Mesenteric fat pad (tissue), 1 donor: ENCODE data around the gene SPINK7. TPM values are rescaled to one million over a fixed set of nuclear protein-coding genes. Genes with fewer than 3 reads are reported as not detected.
"Not testable (repeated sequence)": the region's sequence is repeated elsewhere in the genome, so short reads cannot be mapped to it uniquely, and the experiment has no call there.

Source experiments
- DNase-seq: peaks from one replicate; pipeline ENCODE4 v3.0.0-alpha.2; 2020; ENCODE audit warnings: low spot score
- long read RNA-seq: library from polyadenylated mRNA; unstranded; transcript quantifications from one replicate; pipeline ENCODE4 v2.0.0, GENCODE V29; 2020
- total RNA-seq: library from RNA; stranded (reverse); fragmentation: NEBNext Ultra II Directional; extraction: Animal tissue kit (Norgen Biotek cat#: 25700); gene quantifications from one replicate; pipeline ENCODE4 v1.2.1, GENCODE V29; 2021
- donor health status: DM: yes; HTN: yes; CAD: no.

The SPINK7 gene
- total RNA-seq = not detected
- long read RNA-seq = 0 reads

DNA sequence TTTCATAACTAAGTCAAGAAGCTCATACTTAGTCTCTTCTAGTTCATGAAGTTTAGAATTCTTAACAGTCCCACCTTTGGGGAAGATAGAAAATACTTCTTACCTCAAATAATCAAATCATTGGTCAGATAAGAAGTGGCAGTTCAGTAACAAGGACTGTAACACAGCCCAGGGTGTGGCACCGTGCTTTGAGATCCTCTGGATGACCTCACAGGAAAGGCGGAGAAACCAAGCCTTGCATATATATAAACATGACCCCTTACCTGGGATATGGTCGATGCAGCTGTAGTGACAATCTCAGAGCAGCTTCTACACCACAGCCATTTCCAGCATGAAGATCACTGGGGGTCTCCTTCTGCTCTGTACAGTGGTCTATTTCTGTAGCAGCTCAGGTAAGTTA lies at the start of gene SPINK7:
Gene SPINK7 (plus strand): TSS at position 271 of the 400 bp plus-strand sequence. CDS start 61 bp downstream, at position 332.
- DNase-seq = no peak

GRCh38 chr5:148267962-148268361 lies 44.3 kb upstream of the SPINK7 start:
- DNase-seq = no peak

GRCh38 chr5:148268566-148268965 lies 43.7 kb upstream of the SPINK7 start, which contains the start of gene SPINK13:
TSS of gene SPINK13 (plus strand) at chr5:148268794. CDS start at chr5:148270073, 1,279 bp downstream.
- DNase-seq = no peak

DNA sequence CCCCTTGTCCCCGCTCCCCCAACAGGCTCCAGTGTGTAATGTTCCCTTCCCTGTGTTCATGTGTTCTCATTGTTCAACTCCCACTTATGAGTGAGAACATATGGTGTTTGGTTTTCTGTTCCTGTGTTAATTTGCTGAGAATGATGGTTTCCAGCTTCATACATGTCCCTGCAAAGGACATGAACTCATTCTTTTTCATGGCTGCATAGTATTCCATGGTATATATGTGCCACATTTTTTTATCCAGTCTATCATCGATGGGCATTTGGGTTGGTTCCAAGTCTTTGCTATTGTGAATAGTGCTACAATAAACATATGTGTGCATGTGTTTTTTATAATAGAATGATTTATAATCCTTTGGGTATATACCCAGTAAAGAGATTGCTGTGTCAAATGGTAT lies 37.1 kb upstream of the SPINK7 start:
- not testable (repeated sequence) for DNase-seq

DNA sequence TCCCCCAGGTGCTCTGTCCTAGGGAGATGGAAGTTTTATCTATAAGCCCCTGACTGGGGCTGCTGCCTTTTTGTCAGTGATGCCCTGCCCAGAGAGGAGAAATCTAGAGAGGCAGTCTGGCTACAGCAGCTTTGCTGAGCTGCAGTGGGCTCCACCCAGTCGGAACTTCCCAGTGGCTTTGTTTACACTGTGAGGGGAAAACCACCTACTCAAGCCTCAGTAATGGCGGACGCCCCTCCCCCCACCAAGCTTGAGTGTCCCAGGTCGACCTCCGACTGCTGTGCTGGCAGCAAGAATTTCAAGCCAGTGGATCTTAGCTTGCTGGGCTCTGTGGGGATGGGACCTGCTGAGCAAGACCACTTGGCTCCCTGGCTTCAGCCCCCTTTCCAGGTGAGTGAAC lies 31.3 kb upstream of the SPINK7 start:
- DNase-seq = not testable (repeated sequence)

GRCh38 chr5:148281336-148281735 lies 30.9 kb upstream of the SPINK7 start:
- DNase-seq = not testable (repeated sequence)

DNA sequence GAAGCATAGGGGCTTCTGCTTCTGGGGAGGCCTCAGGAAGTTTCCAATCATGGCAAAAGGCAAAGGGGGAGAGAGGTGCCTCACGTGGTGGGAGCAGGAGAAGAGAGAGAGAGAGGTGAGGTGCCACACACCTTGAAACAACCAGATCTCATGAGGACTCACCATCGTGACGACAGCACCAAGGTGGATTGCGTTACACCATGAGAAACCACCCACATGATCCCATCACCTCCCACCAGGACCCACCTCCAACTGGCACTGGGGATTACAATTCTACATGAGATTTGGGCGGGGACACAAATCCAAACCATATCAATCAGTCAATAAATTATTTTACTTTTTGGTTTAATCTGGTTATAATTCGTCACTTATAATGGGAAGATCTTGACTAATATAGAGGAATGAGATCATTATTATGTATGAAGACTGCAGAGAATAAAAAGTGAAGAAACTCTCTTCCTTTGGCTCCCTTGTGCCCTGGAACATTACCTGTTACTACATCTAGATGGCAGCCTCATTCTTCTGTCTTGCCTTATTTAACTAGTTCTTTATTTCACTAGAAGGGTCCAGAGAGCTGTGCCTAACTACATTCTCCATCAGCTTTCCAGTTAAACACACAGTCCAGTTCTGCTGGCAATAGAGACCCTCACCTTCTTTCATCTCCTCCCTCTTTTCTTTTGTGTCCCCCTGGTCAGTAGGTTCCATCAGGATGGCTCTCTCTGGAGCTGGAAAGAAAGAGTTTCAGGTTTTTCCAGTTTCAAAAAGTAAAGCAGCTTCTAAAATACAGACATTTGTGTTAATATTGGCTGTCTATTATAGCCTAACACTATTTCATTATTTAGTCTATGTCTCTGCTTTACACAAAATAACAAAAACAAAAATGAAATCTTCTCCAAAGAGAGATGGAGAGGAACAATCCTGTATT lies 21.7 kb upstream of the SPINK7 start:
- no peak for DNase-seq

GRCh38 chr5:148297731-148298130 lies 14.5 kb upstream of the SPINK7 start:
- DNase-seq = no peak

DNA sequence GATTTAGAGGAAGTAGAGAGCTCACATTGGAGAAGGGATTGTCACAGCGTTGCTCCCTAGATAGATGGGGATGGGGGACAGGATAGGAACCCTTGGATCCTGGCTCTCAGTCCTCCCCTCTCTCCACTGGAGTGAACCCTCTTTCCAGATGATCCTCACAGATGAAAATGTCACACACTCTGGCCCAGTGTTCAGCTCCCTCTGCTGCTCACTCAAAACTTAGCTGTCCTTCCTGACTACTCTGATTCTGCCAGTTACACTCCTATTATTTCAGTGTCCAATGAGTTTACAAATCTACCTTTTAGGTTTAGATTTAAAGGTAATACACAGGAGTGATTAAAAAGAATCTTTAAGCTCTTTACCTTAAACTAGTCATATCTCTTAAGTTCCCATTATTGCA lies 5.8 kb upstream of the SPINK7 start:
- no peak for DNase-seq

GRCh38 chr5:148309019-148309418 lies 3.2 kb upstream of the SPINK7 start:
- DNase-seq = no peak

DNA sequence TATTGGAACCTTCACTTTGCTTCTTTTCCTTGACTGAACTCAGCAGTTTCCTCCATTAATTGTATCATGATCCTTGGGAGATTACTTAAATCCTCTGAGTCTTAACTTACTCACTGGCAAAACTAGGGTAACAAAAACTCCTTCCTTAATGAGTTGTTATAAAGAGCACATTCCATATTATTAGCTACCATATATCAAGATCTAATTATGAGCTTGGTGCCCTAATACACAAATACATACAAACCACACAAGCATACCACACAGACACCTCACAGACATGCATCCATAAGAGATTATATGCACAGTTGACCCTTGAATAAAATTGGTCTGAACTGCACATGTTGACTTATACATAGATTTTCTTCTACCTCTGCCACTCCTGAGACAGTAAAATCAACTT lies 2.5 kb upstream of the SPINK7 start:
- DNase-seq = no peak

DNA sequence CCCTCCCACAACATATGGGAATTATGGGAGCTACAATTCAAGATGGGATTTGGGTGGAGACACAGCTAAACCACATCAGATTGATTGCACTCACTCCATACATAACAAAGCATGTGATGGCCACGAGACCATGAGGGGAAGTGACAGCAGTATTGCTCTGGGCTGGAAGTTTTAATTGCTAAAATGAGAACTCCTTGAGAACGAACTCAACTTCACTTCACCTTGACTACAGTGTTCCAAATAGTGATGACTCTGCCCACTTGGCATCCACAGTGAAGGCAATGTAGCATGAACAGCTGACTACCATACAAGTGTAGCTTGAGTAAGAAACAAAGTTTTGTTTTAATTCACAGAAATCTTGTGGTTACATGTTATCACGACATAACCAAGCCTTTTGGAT lies 739 bp upstream of the SPINK7 start:
- DNase-seq = no peak

- no peak for DNase-seq
These were observed 2.0 kb downstream of the SPINK7 start for GRCh38 chr5:148314187-148314586.

- no peak for DNase-seq
These were observed 2.5 kb downstream of the SPINK7 start for GRCh38 chr5:148314731-148315130.

- not testable (repeated sequence) for DNase-seq
These were observed 8.1 kb downstream of the SPINK7 start for GRCh38 chr5:148320011-148320963.

GRCh38 chr5:148333262-148333849 lies 21.1 kb downstream of the SPINK7 start:
- no peak for DNase-seq

DNA sequence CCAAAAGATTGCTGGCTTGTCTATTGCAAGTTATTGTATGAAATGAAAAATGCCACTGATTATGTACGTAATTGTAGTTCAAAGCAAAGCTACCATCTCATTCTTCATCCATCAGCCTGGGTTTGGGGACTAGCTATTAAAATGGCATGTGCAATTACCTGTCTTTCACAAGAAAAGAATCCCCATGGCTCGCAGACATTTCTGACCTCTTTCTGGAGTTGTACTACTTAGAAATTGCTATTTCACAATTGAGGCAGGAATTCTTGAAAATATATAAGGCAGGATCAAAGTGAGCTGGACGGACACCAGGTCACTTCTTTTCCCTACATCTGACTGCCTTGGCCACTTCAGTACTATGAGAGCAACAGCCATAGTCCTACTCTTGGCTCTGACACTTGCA lies 23.0 kb downstream of the SPINK7 start, which contains the start of gene SPINK9:
Gene SPINK9 (plus strand): TSS at position 301 of the 400 bp plus-strand sequence. CDS start 55 bp downstream, at position 356.
- DNase-seq = no peak

DNA sequence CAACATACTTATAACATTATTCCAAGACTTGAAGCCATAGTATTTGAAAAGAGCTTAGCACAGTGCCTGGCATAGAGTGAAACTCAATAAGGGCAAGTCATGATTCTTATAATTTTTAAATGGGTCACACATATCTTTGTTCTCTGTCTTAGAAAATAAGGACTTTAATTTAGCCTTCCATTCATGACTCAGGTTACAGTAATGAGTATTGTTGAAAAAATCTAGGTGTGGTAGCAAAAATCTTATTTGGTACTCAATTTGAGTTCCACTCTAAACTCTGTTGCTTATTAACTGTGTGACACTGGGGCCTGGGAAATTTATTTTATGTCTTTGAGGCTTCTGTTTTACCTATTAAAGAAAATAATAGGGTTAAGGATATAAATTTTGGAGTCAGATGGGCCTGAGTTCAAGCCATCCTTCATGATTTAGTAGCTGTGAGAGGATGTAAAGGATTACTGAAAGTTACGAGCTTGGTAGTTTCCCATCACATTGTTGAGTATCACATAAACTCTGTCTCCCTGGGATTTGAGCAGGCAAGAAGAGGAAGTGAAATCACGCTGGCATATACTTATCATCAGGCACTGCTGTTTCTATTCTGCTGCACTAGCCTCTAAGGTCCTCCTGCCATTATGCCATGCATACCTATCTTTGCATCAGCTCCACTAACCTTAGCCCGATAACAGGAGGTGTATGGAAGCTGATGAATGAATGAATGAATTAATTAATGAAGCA lies 24.6 kb downstream of the SPINK7 start:
- DNase-seq = no peak

GRCh38 chr5:148342371-148343045 lies 30.3 kb downstream of the SPINK7 start:
- DNase-seq = no peak

DNA sequence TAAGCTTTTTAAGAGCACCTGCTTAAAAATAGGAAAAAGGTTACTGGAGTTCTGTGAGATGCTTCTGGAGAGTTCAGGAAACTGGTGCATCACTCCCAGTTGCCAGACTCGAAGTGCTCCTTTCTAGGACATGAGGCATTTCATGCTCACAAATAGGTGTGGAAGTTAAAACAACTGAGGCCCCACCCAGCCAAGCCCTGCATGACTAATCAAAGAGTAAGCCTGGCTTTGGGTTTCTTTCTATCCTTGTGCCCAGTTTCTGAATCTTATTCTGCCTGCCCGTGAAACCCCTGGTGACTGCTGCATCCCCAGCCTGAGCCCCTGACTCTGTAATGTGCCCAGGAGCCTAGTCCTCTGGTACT lies 30.8 kb downstream of the SPINK7 start:
- no peak for DNase-seq
